NCI-H345 (cell line): ENCODE results near the gene GLIS1.

Experiments used
- DNase-seq: peaks from one replicate; lab custom pipeline; 2025; lab: John Stamatoyannopoulos, UW

GLIS1 gene

GRCh38 chr1:53463961-53464899, 274.7 kb downstream of the GLIS1 start:
- DNase-seq: no peak

GRCh38 chr1:53462769-53463501, 276.0 kb downstream of the GLIS1 start:
- DNase-seq: no peak

GRCh38 chr1:53462193-53462592, 276.8 kb downstream of the GLIS1 start:
- no peak for DNase-seq

- DNase-seq: no peak
Observed at GRCh38 chr1:53461323-53462044, 277.5 kb downstream of the GLIS1 start.

- DNase-seq: no peak
Observed at GRCh38 chr1:53460666-53461322, 278.2 kb downstream of the GLIS1 start.

- no peak for DNase-seq
Observed at GRCh38 chr1:53460211-53460634, 278.7 kb downstream of the GLIS1 start.

GRCh38 chr1:53459321-53460175, 279.4 kb downstream of the GLIS1 start, which contains the start of gene DMRTB1:
Gene DMRTB1, plus strand, starts transcription at chr1:53459399. Its CDS starts 55 bp downstream, at chr1:53459454.
- no peak for DNase-seq

- no peak for DNase-seq
Observed at GRCh38 chr1:53458634-53459033, 280.3 kb downstream of the GLIS1 start.
